GM23338 (cell line): ENCODE measurements around the gene KAT6B. TPM values are rescaled to one million over a fixed set of nuclear protein-coding genes. Genes with fewer than 3 reads are reported as not detected.

Source experiments
- ATAC-seq: fragments of 200-7000 bp; cut with Tn5 transposase; 3 replicates; pipeline ENCODE4 v1.9.1; 2020
- DNase-seq: peaks from one replicate; pipeline ENCODE4 v3.0.0-alpha.2; 2015; ENCODE audit warnings: low spot score
- H2AFZ ChIP-seq: fragments of 200-600 bp; sonication (generic); 2 replicates; pipeline ENCODE4 v1.8.0; 2016; ENCODE audit warnings: antibody characterized with exemption, mild to moderate bottlenecking, moderate library complexity
- H3F3A ChIP-seq: fragments of 200-600 bp; sonication (generic); replicated peaks from 2 replicates; pipeline ENCODE4 v1.8.0; 2017; ENCODE audit warnings: antibody characterized with exemption, mixed run types, low read depth
- H3K27ac ChIP-seq: fragments of 200-600 bp; sonication (generic); 2 replicates; pipeline ENCODE4 v1.6.1; 2016; ENCODE audit warnings: low read depth
- H3K27me3 ChIP-seq: fragments of 200-600 bp; sonication (generic); 2 replicates; pipeline ENCODE4 v1.8.0; 2016; ENCODE audit warnings: mild to moderate bottlenecking, mixed run types, moderate library complexity; ENCODE audit not compliant: insufficient read depth
- H3K36me3 ChIP-seq: fragments of 200-600 bp; sonication (generic); 2 replicates; pipeline ENCODE4 v1.8.0; 2016; ENCODE audit warnings: mild to moderate bottlenecking; ENCODE audit not compliant: insufficient read depth
- H3K4me1 ChIP-seq: fragments of 200-600 bp; sonication (generic); 2 replicates; pipeline ENCODE4 v1.8.0; 2016; ENCODE audit warnings: mild to moderate bottlenecking, moderate library complexity; ENCODE audit not compliant: insufficient read depth
- H3K4me2 ChIP-seq: fragments of 200-600 bp; sonication (generic); 2 replicates; pipeline ENCODE4 v1.7.1; 2017; ENCODE audit warnings: mixed run types
- H3K4me3 ChIP-seq: fragments of 200-600 bp; sonication (generic); 2 replicates; pipeline ENCODE4 v1.6.1; 2016; ENCODE audit warnings: mixed run types
- H3K79me2 ChIP-seq: fragments of 200-600 bp; sonication (generic); replicated peaks from 2 replicates; pipeline ENCODE4 v1.8.0; 2017; ENCODE audit warnings: mild to moderate bottlenecking; ENCODE audit not compliant: insufficient read depth
- H3K9me2 ChIP-seq: fragments of 200-600 bp; sonication (generic); 2 replicates; pipeline ENCODE4 v1.8.0; 2017; ENCODE audit not compliant: insufficient read depth
- H4K20me1 ChIP-seq: fragments of 200-600 bp; sonication (generic); replicated peaks from 2 replicates; pipeline ENCODE4 v1.8.0; 2017; ENCODE audit warnings: mild to moderate bottlenecking; ENCODE audit not compliant: insufficient read depth
- H3K27ac Mint-ChIP-seq: 2 replicates; pipeline ENCODE4 v1.8.0; 2020; ENCODE audit warnings: inconsistent platforms, mild to moderate bottlenecking, moderate library complexity, mixed read lengths
- H3K27me3 Mint-ChIP-seq: 3 replicates; pipeline ENCODE4 v1.8.0; 2022; ENCODE audit warnings: low read depth, mild to moderate bottlenecking, moderate library complexity, mixed read lengths, inconsistent platforms; ENCODE audit not compliant: insufficient read depth, poor library complexity
- H3K36me3 Mint-ChIP-seq: 3 replicates; pipeline ENCODE4 v1.8.0; 2021; ENCODE audit warnings: low read depth, mild to moderate bottlenecking, inconsistent platforms, moderate library complexity, mixed read lengths
- H3K4me1 Mint-ChIP-seq: 3 replicates; pipeline ENCODE4 v1.8.0; 2020; ENCODE audit warnings: mild to moderate bottlenecking, inconsistent platforms, mixed read lengths
- H3K4me3 Mint-ChIP-seq: 3 replicates; pipeline ENCODE4 v1.8.0; 2021; ENCODE audit warnings: moderate library complexity, mild to moderate bottlenecking, inconsistent platforms, mixed read lengths
- H3K9me3 Mint-ChIP-seq: 3 replicates; pipeline ENCODE4 v1.8.0; 2020; ENCODE audit warnings: moderate library complexity, mild to moderate bottlenecking, inconsistent platforms, mixed read lengths
- CTCF ChIP-seq, 2 experiments: fragments of 200-600 bp in 1 of 2; sonication (generic) in 1 of 2; conservative IDR thresholded peaks; 2 replicates each; pipeline versions ENCODE4 v1.5.1 to v1.6.1; 2016 to 2017; ENCODE audit warnings: antibody characterized with exemption in 2 of 2, low read depth in 2 of 2, mild to moderate bottlenecking in 2 of 2, moderate library complexity in 1 of 2
- ETS1 ChIP-seq: IDR thresholded peaks from 2 replicates; pipeline ENCODE4 v1.6.1; 2016; ENCODE audit warnings: antibody characterized with exemption
- EZH2 ChIP-seq: fragments of 200-600 bp; sonication (generic); IDR thresholded peaks from one replicate; pipeline ENCODE4 v1.8.0; 2017; ENCODE audit warnings: antibody characterized with exemption, mild to moderate bottlenecking, low read depth; ENCODE audit not compliant: unreplicated experiment
- EZH2phosphoT487 ChIP-seq: fragments of 200-600 bp; sonication (generic); IDR thresholded peaks from one replicate; pipeline ENCODE4 v1.8.1; 2018; ENCODE audit warnings: antibody characterized with exemption; ENCODE audit not compliant: unreplicated experiment
- JUNB ChIP-seq: IDR thresholded peaks from one replicate; pipeline ENCODE4 v1.6.1; 2016; ENCODE audit warnings: antibody characterized with exemption; ENCODE audit not compliant: unreplicated experiment
- REST ChIP-seq: IDR thresholded peaks from one replicate; pipeline ENCODE4 v1.6.1; 2018; ENCODE audit warnings: antibody characterized with exemption; ENCODE audit not compliant: unreplicated experiment
- ZNF114 ChIP-seq: fragments of 250-450 bp; sonication (Bioruptor Pico); IDR thresholded peaks from 2 replicates; pipeline ENCODE4 v1.5.0; 2020; ENCODE audit warnings: mild to moderate bottlenecking, moderate library complexity
- ZNF331 ChIP-seq: fragments of 250-450 bp; sonication (Bioruptor Pico); IDR thresholded peaks from 2 replicates; pipeline ENCODE4 v1.5.0; 2020; ENCODE audit warnings: low read depth, mild to moderate bottlenecking, moderate library complexity
- polyA plus RNA-seq: library from polyadenylated mRNA; unstranded; fragments of >200 nt; fragmentation: Nextera tagmentation; extraction: Ambion mirVana; gene quantifications from 2 replicates; pipeline ENCODE4 v1.2.1, GENCODE V29; 2016
- total RNA-seq: library from RNA; depleted of rRNA; stranded (reverse); fragments of >200 nt; shearing (Covaris generic); gene quantifications from 2 replicates; pipeline ENCODE4 v1.2.3, GENCODE V29; 2014

KAT6B gene
- total and polyA plus RNA-seq, 2 experiments from 2014 or later, result 21.3 to 31.4 TPM

GRCh38 chr10:74991435-74991834 lies 165.0 kb downstream of the KAT6B start:
- Histone ChIP-seq H3K79me2 (no peaks in the 10 kb centered on the region), H3K4me3 (no peak overlapping the region), H3K36me3 (no peaks in the 10 kb centered on the region), H3K27ac (no peak overlapping the region), H4K20me1 (no peaks in the 10 kb centered on the region), H2AFZ (no peak overlapping the region), H3F3A (no peaks in the 10 kb centered on the region), H3K9me2 (no peaks in the 10 kb centered on the region), H3K4me1 (no peaks in the 10 kb centered on the region), H3K27me3 (no peaks in the 10 kb centered on the region), H3K4me2 (no peak overlapping the region)
- DNase-seq (peak; percentile 74), ATAC-seq (peak; percentile 87)
- no peaks in the 10 kb centered on the region for H3K27me3 Mint-ChIP-seq
- no peak overlapping the region for H3K4me3 Mint-ChIP-seq
- H3K4me1 Mint-ChIP-seq, result no peaks in the 10 kb centered on the region
- H3K36me3 Mint-ChIP-seq, result peaks cover 7% of the 10 kb centered on the region; the same call in 2 of the 3 replicates
- no peak overlapping the region for H3K27ac Mint-ChIP-seq
- H3K9me3 Mint-ChIP-seq, result no peaks in the 10 kb centered on the region
- TF ChIP-seq ETS1 (no peak), CTCF (conservative IDR thresholded peaks at IDR 0.05; ENCODE audit: low read depth in 2 of 2) (peak in 1 of 2 experiments; percentile 51; a peak in 3 of 4 replicates)

GRCh38 chr10:74992068-74992467 lies 165.7 kb downstream of the KAT6B start:
- no peak for TF ChIP-seq ZNF114 (CRISPR knock-in tag)
- no peak overlapping the region for H3K27ac Mint-ChIP-seq

GRCh38 chr10:74993649-74994048 lies 167.2 kb downstream of the KAT6B start:
- no peak overlapping the region for H2AFZ ChIP-seq
- no peaks in the 10 kb centered on the region for H3K36me3 ChIP-seq
- H3K79me2 ChIP-seq, result no peaks in the 10 kb centered on the region
- no peaks in the 10 kb centered on the region for H3K27me3 ChIP-seq
- H3K4me2 ChIP-seq, result no peak overlapping the region
- TF ChIP-seq CTCF (conservative IDR thresholded peaks at IDR 0.05; ENCODE audit: low read depth in 2 of 2), result no peak
- no peak for TF ChIP-seq ZNF331 (CRISPR knock-in tag)
- TF ChIP-seq JUNB, result no peak
- no peak for TF ChIP-seq EZH2
- no peak for TF ChIP-seq REST
- TF ChIP-seq EZH2phosphoT487, result no peak
- H3K4me1 ChIP-seq, result no peaks in the 10 kb centered on the region
- H3K9me3 Mint-ChIP-seq, result no peaks in the 10 kb centered on the region
- H3K27ac ChIP-seq, result no peak overlapping the region
- H3K4me3 ChIP-seq, result no peak overlapping the region
- H3K27ac Mint-ChIP-seq, result no peak overlapping the region
- peaks cover 7% of the 10 kb centered on the region; the same call in 2 of the 3 replicates for H3K36me3 Mint-ChIP-seq
- H3K4me1 Mint-ChIP-seq, result no peaks in the 10 kb centered on the region
- no peaks in the 10 kb centered on the region for H4K20me1 ChIP-seq
- no peaks in the 10 kb centered on the region for H3F3A ChIP-seq
- H3K27me3 Mint-ChIP-seq, result no peaks in the 10 kb centered on the region
- DNase-seq (no peak), ATAC-seq (no peak)
- H3K4me3 Mint-ChIP-seq, result no peak overlapping the region
- H3K9me2 ChIP-seq, result no peaks in the 10 kb centered on the region

More at GRCh38 chr10:74992068-74992467, 165.7 kb downstream of the KAT6B start:
- H3K27me3 ChIP-seq, result no peaks in the 10 kb centered on the region
- no peak overlapping the region for H3K4me3 ChIP-seq
- no peaks in the 10 kb centered on the region for H3K79me2 ChIP-seq
- Mint-ChIP-seq H3K9me3 (no peaks in the 10 kb centered on the region), H3K36me3 (peaks cover 7% of the 10 kb centered on the region; the same call in 2 of the 3 replicates), H3K4me3 (no peak overlapping the region), H3K4me1 (no peaks in the 10 kb centered on the region), H3K27me3 (no peaks in the 10 kb centered on the region)
- H3K9me2 ChIP-seq, result no peaks in the 10 kb centered on the region
- no peaks in the 10 kb centered on the region for H3F3A ChIP-seq
- no peaks in the 10 kb centered on the region for H3K36me3 ChIP-seq
- no peak overlapping the region for H3K27ac ChIP-seq
- DNase-seq (no peak), ATAC-seq (no peak)
- no peak overlapping the region for H3K4me2 ChIP-seq
- H2AFZ ChIP-seq, result no peak overlapping the region
- no peaks in the 10 kb centered on the region for H3K4me1 ChIP-seq
- no peaks in the 10 kb centered on the region for H4K20me1 ChIP-seq
